Hepatocyte (in vitro differentiated cells): ENCODE results near the gene ADGRB3. TPM values are rescaled to one million over a fixed set of nuclear protein-coding genes. Genes with fewer than 3 reads are reported as not detected.

Experiments used
- DNase-seq: peaks from one replicate; pipeline ENCODE4 v3.0.0-alpha.2; 2016; ENCODE audit warnings: low spot score
- H2AFZ ChIP-seq: fragments of 200-600 bp; sonication (generic); 2 replicates; pipeline ENCODE4 v1.6.0; 2016; ENCODE audit warnings: antibody characterized with exemption, mild to moderate bottlenecking
- H3K27ac ChIP-seq: fragments of 200-600 bp; sonication (generic); 2 replicates; pipeline ENCODE4 v1.5.1; 2016; ENCODE audit warnings: mild to moderate bottlenecking
- H3K27me3 ChIP-seq: fragments of 200-600 bp; sonication (generic); 2 replicates; pipeline ENCODE4 v1.6.1; 2016
- H3K36me3 ChIP-seq: fragments of 200-600 bp; sonication (generic); replicated peaks from 2 replicates; pipeline ENCODE4 v1.5.1; 2016; ENCODE audit warnings: low read depth; ENCODE audit not compliant: insufficient read depth
- H3K4me1 ChIP-seq: fragments of 200-600 bp; sonication (generic); 2 replicates; pipeline ENCODE4 v1.5.1; 2016; ENCODE audit warnings: mild to moderate bottlenecking, moderate library complexity; ENCODE audit not compliant: insufficient read depth
- H3K4me2 ChIP-seq: fragments of 200-600 bp; sonication (generic); 2 replicates; pipeline ENCODE4 v1.6.0; 2016
- H3K4me3 ChIP-seq: fragments of 200-600 bp; sonication (generic); 2 replicates; pipeline ENCODE4 v1.5.1; 2016; ENCODE audit warnings: mild to moderate bottlenecking
- H3K79me2 ChIP-seq: fragments of 200-600 bp; sonication (generic); 2 replicates; pipeline ENCODE4 v1.6.0; 2017; ENCODE audit warnings: mild to moderate bottlenecking
- H3K9me2 ChIP-seq: fragments of 200-600 bp; sonication (generic); replicated peaks from 2 replicates; pipeline ENCODE4 v1.6.0; 2017; ENCODE audit warnings: mild to moderate bottlenecking; ENCODE audit not compliant: insufficient read depth
- H3K9me3 ChIP-seq: fragments of 200-600 bp; sonication (generic); 2 replicates; pipeline ENCODE4 v1.5.1; 2016; ENCODE audit warnings: low read depth, mild to moderate bottlenecking
- H4K20me1 ChIP-seq: fragments of 200-600 bp; sonication (generic); 2 replicates; pipeline ENCODE4 v1.6.0; 2016; ENCODE audit warnings: mild to moderate bottlenecking; ENCODE audit not compliant: insufficient read depth, poor library complexity, severe bottlenecking
- CTCF ChIP-seq: fragments of 200-600 bp; sonication (generic); IDR thresholded peaks from 2 replicates; pipeline ENCODE4 v1.5.1; 2016; ENCODE audit warnings: antibody characterized with exemption, mild to moderate bottlenecking; ENCODE audit not compliant: poor library complexity
- EZH2 ChIP-seq: fragments of 200-600 bp; sonication (generic); IDR thresholded peaks from 2 replicates; pipeline ENCODE4 v1.6.1; 2016; ENCODE audit warnings: antibody characterized with exemption, mild to moderate bottlenecking, borderline replicate concordance
- EZH2phosphoT487 ChIP-seq: fragments of 200-600 bp; sonication (generic); IDR thresholded peaks from one replicate; pipeline ENCODE4 v1.6.1; 2018; ENCODE audit warnings: antibody characterized with exemption, mild to moderate bottlenecking, low read depth, moderate library complexity; ENCODE audit not compliant: unreplicated experiment, severe bottlenecking
- WGBS: methylation state at CpG from one replicate; pipeline ENCODE4 v1.1.6; 2016; ENCODE audit warnings: low lambda C conversion rate; ENCODE audit errors: missing lambda C conversion rate; 5-methylcytosine and 5-hydroxymethylcytosine counted together
- polyA plus RNA-seq: library from polyadenylated mRNA; unstranded; fragments of >200 nt; fragmentation: Nextera tagmentation; extraction: Ambion mirVana; gene quantifications from 2 replicates; pipeline ENCODE4 v1.2.1, GENCODE V29; 2016
- total RNA-seq: library from RNA; depleted of rRNA; stranded (reverse); fragments of >200 nt; gene quantifications from 2 replicates; pipeline ENCODE4 v1.2.3, GENCODE V29; 2014

ADGRB3 gene
- total and polyA plus RNA-seq, 2 experiments from 2014 or later, result 0.17 to 2.2 TPM

GRCh38 chr6:69232911-69233448, 597.9 kb downstream of the ADGRB3 start:
- no peaks in the 10 kb centered on the region for H3K27me3 ChIP-seq
- peak; percentile 90 for DNase-seq
- no peak overlapping the region for H3K27ac ChIP-seq
- H3K9me2 ChIP-seq, result no peaks in the 10 kb centered on the region
- H3K4me2 ChIP-seq, result peak overlapping the region; percentile 65
- no peaks in the 10 kb centered on the region for H3K4me1 ChIP-seq
- no peaks in the 10 kb centered on the region for H3K36me3 ChIP-seq
- no peaks in the 10 kb centered on the region for H3K79me2 ChIP-seq
- no peaks in the 10 kb centered on the region for H3K9me3 ChIP-seq
- TF ChIP-seq EZH2phosphoT487 (no peak), CTCF (no peak), EZH2 (no peak)
- no peaks in the 10 kb centered on the region for H4K20me1 ChIP-seq
- no peak overlapping the region for H3K4me3 ChIP-seq
- H2AFZ ChIP-seq, result no peak overlapping the region
- 7% methylated on average over 28 of the region's 28 CpGs for WGBS

- H3K79me2 ChIP-seq, result no peaks in the 10 kb centered on the region
- no peaks in the 10 kb centered on the region for H4K20me1 ChIP-seq
- H2AFZ ChIP-seq, result no peak overlapping the region
- no peaks in the 10 kb centered on the region for H3K9me2 ChIP-seq
- no peak overlapping the region for H3K27ac ChIP-seq
- no peak overlapping the region for H3K4me3 ChIP-seq
- H3K4me1 ChIP-seq, result no peaks in the 10 kb centered on the region
- DNase-seq, result no peak
- H3K9me3 ChIP-seq, result no peaks in the 10 kb centered on the region
- TF ChIP-seq EZH2 (no peak), EZH2phosphoT487 (no peak), CTCF (no peak)
- H3K27me3 ChIP-seq, result no peaks in the 10 kb centered on the region
- 36% methylated on average over 1 of the region's 1 CpG for WGBS
- no peaks in the 10 kb centered on the region for H3K36me3 ChIP-seq
- no peak overlapping the region for H3K4me2 ChIP-seq
These were observed 603.0 kb downstream of the ADGRB3 start for GRCh38 chr6:69238067-69238466.

GRCh38 chr6:69246983-69247382, 611.9 kb downstream of the ADGRB3 start:
- WGBS, result 86% methylated on average over 2 of the region's 2 CpGs

More at GRCh38 chr6:69246983-69247382, 611.9 kb downstream of the ADGRB3 start:
- Histone ChIP-seq H3K79me2 (no peaks in the 10 kb centered on the region), H3K4me2 (no peak overlapping the region), H3K36me3 (no peaks in the 10 kb centered on the region), H4K20me1 (no peaks in the 10 kb centered on the region), H3K9me3 (no peaks in the 10 kb centered on the region), H3K4me3 (no peak overlapping the region), H2AFZ (no peak overlapping the region), H3K9me2 (no peaks in the 10 kb centered on the region), H3K4me1 (no peaks in the 10 kb centered on the region), H3K27ac (no peak overlapping the region), H3K27me3 (no peaks in the 10 kb centered on the region)
- no peak for TF ChIP-seq CTCF
- TF ChIP-seq EZH2, result no peak
- DNase-seq, result no peak
